Right lobe of liver (tissue), 6 donors: Measurements from ENCODE around the gene ITPKB. TPM values are rescaled to one million over a fixed set of nuclear protein-coding genes. Genes with fewer than 3 reads are reported as not detected.

Source experiments
- ATAC-seq, 4 donors: fragments of 200-7000 bp; cut with Tn5 transposase; one replicate each; pipeline ENCODE4 v1.9.1; 2020; ENCODE audit warnings: mild to moderate bottlenecking in 4 of 4, moderate library complexity in 4 of 4
- DNase-seq, 3 donors: peaks; one replicate each; pipeline ENCODE4 v3.0.0-alpha.2; 2020
- H3K27ac ChIP-seq, 3 donors: fragments of 200-600 bp; one replicate each; pipeline ENCODE4 v1.8.0; 2022
- H3K27me3 ChIP-seq, 2 donors: fragments of 200-600 bp; one replicate each; pipeline ENCODE4 v1.8.0; 2022
- H3K36me3 ChIP-seq, 4 donors: fragments of 200-600 bp; sonication (generic) in 1 of 4; one replicate each; pipeline versions ENCODE4 v1.5.1 to v1.8.0; 2017 to 2022; ENCODE audit warnings: control low read depth in 1 of 4
- H3K4me1 ChIP-seq, 4 donors: fragments of 200-600 bp; sonication (generic) in 1 of 4; one replicate each; pipeline versions ENCODE4 v1.5.1 to v1.8.0; 2017 to 2022; ENCODE audit warnings: control low read depth in 1 of 4
- H3K4me3 ChIP-seq, 3 donors: fragments of 200-600 bp; one replicate each; pipeline ENCODE4 v1.8.0; 2022
- H3K9me3 ChIP-seq, 4 donors: fragments of 200-600 bp; sonication (generic) in 1 of 4; one replicate each; pipeline versions ENCODE4 v1.5.1 to v1.8.0; 2017 to 2022; ENCODE audit warnings: control low read depth in 1 of 4
- POLR2A ChIP-seq: fragments of 450-650 bp; IDR thresholded peaks from one replicate; pipeline ENCODE4 v1.6.1; 2017; ENCODE audit warnings: antibody characterized with exemption, mild to moderate bottlenecking
- WGBS: methylation state at CpG from one replicate; pipeline ENCODE4 v1.1.6; 2018; ENCODE audit warnings: low coverage, low lambda C conversion rate; ENCODE audit not compliant: insufficient coverage; ENCODE audit errors: missing lambda C conversion rate; 5-methylcytosine and 5-hydroxymethylcytosine counted together
- intact Hi-C, 2 donors: fragments of 100-400 bp; cut with DNase I; formaldehyde crosslinking; loops; one replicate each; pipeline versions ENCODE4 v1.11.2 to v1.14.1; 2022
- total RNA-seq, 6 experiments: library from RNA; depleted of rRNA in 2 of 6; stranded (reverse); fragments of >200 nt in 2 of 6; fragmentation: NEBNext Ultra II Directional in 3 of 6; extraction: Animal tissue kit (Norgen Biotek cat#: 25700) in 3 of 6; gene quantifications; one replicate each; pipeline versions ENCODE4 v1.1.0 to v1.2.4, GENCODE V29; 2016 to 2023
- TF ChIP-seq, protein P1 (sequence below), 4 donors: fragments of 200-600 bp in 3 of 4; fragments of 450-650 bp in 1 of 4; IDR thresholded peaks; one replicate each; pipeline versions ENCODE4 v1.5.1 to v1.8.0; 2016 to 2022; ENCODE audit warnings: antibody characterized with exemption in 4 of 4, mild to moderate bottlenecking in 2 of 4
- donor health status: DM: no; HTN: yes; CAD: no.
- donor health status: DM: no; HTN: no; CAD: no.
- donor health status: DM: no; HTN: no; CAD: no.
- donor health status: DM: no; HTN: yes; CAD: no.
- donor health status: DM: no; HTN: yes; CAD: no.

Gene ITPKB
- total RNA-seq, 6 experiments from 2014 or later, result 2.1 to 4.1 (median 3.4) TPM

DNA sequence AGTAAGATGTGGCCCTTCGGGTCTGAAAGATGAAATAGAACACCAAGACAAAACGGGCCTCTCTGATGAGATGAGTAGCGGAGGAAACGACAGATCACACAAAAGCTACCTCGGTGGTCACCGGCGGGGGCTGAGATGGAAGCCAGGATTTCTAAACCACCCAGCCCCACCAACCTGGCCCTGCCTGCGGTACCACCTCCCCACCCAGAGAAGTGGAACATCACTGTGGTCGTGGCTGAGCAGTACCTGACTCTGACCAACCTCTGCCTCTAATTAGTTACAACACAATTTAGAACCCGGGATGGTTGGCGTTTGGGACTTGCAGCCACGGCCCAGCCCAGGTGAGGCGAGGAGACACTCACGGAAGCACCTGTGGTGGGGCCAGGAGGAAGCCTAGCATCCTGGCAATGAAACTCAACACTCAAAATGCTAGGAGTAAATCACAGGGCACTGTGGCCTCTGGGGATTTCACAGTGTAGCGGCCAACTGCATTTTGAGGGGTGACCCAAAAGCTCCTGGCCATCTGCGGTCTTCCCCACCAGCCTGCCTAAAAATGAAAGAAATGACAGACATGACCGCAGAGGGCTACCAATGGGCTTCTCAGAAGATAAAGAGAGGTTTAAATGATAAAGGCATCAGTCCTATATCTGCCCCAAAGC lies 73.4 kb downstream of the ITPKB start:
- no peak overlapping the region for H3K4me3 ChIP-seq
- H3K27me3 ChIP-seq, result no peaks in the 10 kb centered on the region
- intact Hi-C loops, result no loop called here
- ATAC-seq, result no peak
- peak overlapping the region in 2 of 3 donors; percentile 67 to 69 for H3K27ac ChIP-seq
- no peaks in the 10 kb centered on the region for H3K9me3 ChIP-seq
- peaks cover 0 to 14% (median 2%) of the 10 kb centered on the region in 4 donors for H3K4me1 ChIP-seq
- 89% methylated on average over 10 of the region's 17 CpGs for WGBS
- TF ChIP-seq, protein P1, sequence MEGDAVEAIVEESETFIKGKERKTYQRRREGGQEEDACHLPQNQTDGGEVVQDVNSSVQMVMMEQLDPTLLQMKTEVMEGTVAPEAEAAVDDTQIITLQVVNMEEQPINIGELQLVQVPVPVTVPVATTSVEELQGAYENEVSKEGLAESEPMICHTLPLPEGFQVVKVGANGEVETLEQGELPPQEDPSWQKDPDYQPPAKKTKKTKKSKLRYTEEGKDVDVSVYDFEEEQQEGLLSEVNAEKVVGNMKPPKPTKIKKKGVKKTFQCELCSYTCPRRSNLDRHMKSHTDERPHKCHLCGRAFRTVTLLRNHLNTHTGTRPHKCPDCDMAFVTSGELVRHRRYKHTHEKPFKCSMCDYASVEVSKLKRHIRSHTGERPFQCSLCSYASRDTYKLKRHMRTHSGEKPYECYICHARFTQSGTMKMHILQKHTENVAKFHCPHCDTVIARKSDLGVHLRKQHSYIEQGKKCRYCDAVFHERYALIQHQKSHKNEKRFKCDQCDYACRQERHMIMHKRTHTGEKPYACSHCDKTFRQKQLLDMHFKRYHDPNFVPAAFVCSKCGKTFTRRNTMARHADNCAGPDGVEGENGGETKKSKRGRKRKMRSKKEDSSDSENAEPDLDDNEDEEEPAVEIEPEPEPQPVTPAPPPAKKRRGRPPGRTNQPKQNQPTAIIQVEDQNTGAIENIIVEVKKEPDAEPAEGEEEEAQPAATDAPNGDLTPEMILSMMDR (IDR thresholded peaks at IDR 0.05), result no peak
- no peak for TF ChIP-seq POLR2A
- H3K36me3 ChIP-seq, result no peaks in the 10 kb centered on the region
- DNase-seq, result no peak

- TF ChIP-seq POLR2A, result no peak
- TF ChIP-seq, protein P1 (IDR thresholded peaks at IDR 0.05), result no peak
- DNase-seq (no peak), ATAC-seq (peak; percentile 12 to 28 (median 22))
- no peaks in the 10 kb centered on the region for H3K27me3 ChIP-seq
- H3K27ac ChIP-seq, result peak overlapping the region; percentile 67 to 84 (median 69)
- H3K9me3 ChIP-seq, result no peaks in the 10 kb centered on the region
- WGBS, result 40% methylated on average over 8 of the region's 15 CpGs
- no peak overlapping the region for H3K4me3 ChIP-seq
- no peaks in the 10 kb centered on the region for H3K36me3 ChIP-seq
- intact Hi-C loops, result no loop called here
- H3K4me1 ChIP-seq, result peaks cover 0 to 22% (median 2%) of the 10 kb centered on the region in 4 donors
Measured at GRCh38 chr1:226664413-226665101, 74.5 kb downstream of the ITPKB start.

GRCh38 chr1:226663327-226663704 lies 75.8 kb downstream of the ITPKB start:
- no peaks in the 10 kb centered on the region for H3K36me3 ChIP-seq
- intact Hi-C loops, result no loop called here
- ATAC-seq, result no peak

DNA sequence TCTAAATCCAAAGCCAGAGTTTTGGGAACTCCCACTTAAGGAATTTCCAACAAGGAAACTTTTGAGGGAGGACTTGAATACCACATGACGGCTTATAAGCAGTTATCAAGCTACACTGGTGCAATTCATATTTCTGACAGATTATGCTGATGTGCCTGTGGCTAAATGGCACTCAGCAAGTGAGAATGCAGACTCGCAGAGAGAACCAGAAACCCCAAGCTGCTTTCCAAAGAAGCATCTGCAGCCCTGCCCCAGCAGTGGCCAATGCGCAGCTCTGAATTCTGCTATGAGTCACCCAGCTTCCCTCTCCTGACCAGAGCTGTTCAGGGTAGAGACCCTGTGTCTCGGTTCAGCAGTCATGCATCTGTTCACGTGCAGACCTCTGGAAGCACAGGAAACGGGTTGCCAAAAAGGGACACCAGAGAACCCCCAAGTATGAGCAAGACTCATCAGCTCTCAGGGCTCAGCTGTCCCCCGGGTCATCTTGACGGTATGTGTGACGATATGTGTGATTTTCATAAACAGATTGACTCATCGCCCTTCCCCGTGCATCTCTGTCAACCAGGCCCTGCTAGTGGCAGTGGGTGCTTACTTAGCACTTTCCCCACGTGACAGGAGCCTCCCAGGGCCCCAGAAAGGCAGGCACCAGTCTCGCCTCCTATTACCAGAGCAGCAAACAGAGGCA lies 76.3 kb downstream of the ITPKB start:
- Histone ChIP-seq H3K27ac (peak overlapping the region; percentile 60 to 84 (median 69)), H3K4me1 (peaks cover 0 to 22% (median 2%) of the 10 kb centered on the region in 4 donors), H3K27me3 (no peaks in the 10 kb centered on the region), H3K36me3 (no peaks in the 10 kb centered on the region), H3K9me3 (no peaks in the 10 kb centered on the region), H3K4me3 (no peak overlapping the region)
- ATAC-seq, result peak; percentile 60 to 74 (median 72)
- peak; percentile 47 for TF ChIP-seq POLR2A
- TF ChIP-seq, protein P1 (IDR thresholded peaks at IDR 0.05), result no peak
- 29% methylated on average over 3 of the region's 13 CpGs for WGBS
- intact Hi-C loops, result no loop called here
- DNase-seq, result peak in 2 of 3 donors; percentile 60 to 69

More at GRCh38 chr1:226663327-226663704, 75.8 kb downstream of the ITPKB start:
- no peak for DNase-seq
- H3K9me3 ChIP-seq, result no peaks in the 10 kb centered on the region
- peaks cover 0 to 22% (median 2%) of the 10 kb centered on the region in 4 donors for H3K4me1 ChIP-seq
- 92% methylated on average over 4 of the region's 7 CpGs for WGBS
- H3K27me3 ChIP-seq, result no peaks in the 10 kb centered on the region
- H3K4me3 ChIP-seq, result no peak overlapping the region
- no peak for TF ChIP-seq POLR2A
- H3K27ac ChIP-seq, result peak overlapping the region; percentile 60 to 84 (median 69)
